Measurements from ENCODE around the gene TREML4. TPM values are rescaled to one million over a fixed set of nuclear protein-coding genes. Genes with fewer than 3 reads are reported as not detected.

TREML4 gene
- polyA plus RNA-seq, 1 donor from 2014 or later = not detected

DNA sequence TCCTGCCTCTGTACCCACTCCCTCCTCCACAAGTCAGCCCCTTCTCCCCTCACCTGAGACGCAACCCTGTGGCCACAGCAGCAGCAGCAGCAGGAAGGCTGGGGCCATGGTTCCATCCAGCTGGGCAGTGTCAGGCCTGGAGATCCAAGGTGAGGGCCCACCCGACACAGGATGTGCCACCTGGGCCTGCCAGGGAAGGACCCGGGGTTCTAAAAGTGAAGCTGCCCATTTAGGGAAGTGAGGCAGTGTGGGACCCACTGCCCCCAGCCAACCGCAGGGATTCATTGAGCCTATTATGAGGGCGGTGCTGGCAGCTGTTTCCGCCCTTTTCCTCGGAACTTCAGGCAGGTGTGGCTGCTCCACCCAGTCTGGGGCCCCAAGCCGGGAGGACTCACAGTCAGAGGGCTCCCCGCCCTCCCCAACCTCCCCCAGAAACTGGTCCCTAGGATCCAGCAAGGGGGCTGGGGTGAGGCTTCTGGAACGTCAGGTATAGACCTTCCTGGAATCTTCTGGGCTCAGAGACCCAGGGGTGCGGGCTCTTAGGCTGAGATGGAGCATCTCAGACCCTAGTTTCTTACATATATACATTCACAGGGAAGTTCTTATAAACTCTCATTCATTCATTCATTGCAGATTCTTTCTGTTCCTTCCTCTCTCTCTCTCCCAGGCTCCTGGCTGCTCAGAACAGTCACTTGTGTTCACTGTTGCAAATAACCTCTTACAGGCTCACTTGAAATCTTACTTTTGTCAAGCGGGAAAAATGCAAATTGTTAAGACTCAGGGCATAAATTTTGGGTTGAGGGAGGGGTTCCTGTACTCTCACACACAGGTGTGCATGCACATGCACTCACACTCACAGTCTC, 27.0 kb upstream of the TREML4 start, which contains the start of gene TREML2:
TSS of gene TREML2 (minus strand) at position 249 of the 863 bp plus-strand sequence. CDS start at position 108, 141 bp downstream.
- peak within 1 kb of the TSS; percentile 5 for H3K4me3 ChIP-seq (ENCODE audit: low read length)
- H3K36me3 ChIP-seq (ENCODE audit: insufficient read depth, low read length) = no peaks in the 10 kb centered on the region
- H3K27me3 ChIP-seq (ENCODE audit: insufficient read depth, low read depth, low read length) = no peaks in the 10 kb centered on the region
- TF ChIP-seq POLR2AphosphoS5 (IDR thresholded peaks at IDR 0.05) (no peak), EP300 (conservative IDR thresholded peaks at IDR 0.05; ENCODE audit: poor library complexity, severe bottlenecking) (no peak), RAD21 (conservative IDR thresholded peaks at IDR 0.05) (no peak), EZH2 (IDR thresholded peaks at IDR 0.05; ENCODE audit: borderline replicate concordance, insufficient read depth, low read length, poor library complexity, severe bottlenecking) (no peak), MXI1 (conservative IDR thresholded peaks at IDR 0.05; ENCODE audit: poor library complexity, severe bottlenecking) (no peak), TAF1 (IDR thresholded peaks at IDR 0.05; ENCODE audit: low read depth) (no peak), SMC3 (conservative IDR thresholded peaks at IDR 0.05; ENCODE audit: poor library complexity) (no peak)
- TF ChIP-seq, protein P1, sequence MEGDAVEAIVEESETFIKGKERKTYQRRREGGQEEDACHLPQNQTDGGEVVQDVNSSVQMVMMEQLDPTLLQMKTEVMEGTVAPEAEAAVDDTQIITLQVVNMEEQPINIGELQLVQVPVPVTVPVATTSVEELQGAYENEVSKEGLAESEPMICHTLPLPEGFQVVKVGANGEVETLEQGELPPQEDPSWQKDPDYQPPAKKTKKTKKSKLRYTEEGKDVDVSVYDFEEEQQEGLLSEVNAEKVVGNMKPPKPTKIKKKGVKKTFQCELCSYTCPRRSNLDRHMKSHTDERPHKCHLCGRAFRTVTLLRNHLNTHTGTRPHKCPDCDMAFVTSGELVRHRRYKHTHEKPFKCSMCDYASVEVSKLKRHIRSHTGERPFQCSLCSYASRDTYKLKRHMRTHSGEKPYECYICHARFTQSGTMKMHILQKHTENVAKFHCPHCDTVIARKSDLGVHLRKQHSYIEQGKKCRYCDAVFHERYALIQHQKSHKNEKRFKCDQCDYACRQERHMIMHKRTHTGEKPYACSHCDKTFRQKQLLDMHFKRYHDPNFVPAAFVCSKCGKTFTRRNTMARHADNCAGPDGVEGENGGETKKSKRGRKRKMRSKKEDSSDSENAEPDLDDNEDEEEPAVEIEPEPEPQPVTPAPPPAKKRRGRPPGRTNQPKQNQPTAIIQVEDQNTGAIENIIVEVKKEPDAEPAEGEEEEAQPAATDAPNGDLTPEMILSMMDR (IDR thresholded peaks at IDR 0.05; ENCODE audit: poor library complexity, severe bottlenecking) = no peak
- TF ChIP-seq, protein P2, sequence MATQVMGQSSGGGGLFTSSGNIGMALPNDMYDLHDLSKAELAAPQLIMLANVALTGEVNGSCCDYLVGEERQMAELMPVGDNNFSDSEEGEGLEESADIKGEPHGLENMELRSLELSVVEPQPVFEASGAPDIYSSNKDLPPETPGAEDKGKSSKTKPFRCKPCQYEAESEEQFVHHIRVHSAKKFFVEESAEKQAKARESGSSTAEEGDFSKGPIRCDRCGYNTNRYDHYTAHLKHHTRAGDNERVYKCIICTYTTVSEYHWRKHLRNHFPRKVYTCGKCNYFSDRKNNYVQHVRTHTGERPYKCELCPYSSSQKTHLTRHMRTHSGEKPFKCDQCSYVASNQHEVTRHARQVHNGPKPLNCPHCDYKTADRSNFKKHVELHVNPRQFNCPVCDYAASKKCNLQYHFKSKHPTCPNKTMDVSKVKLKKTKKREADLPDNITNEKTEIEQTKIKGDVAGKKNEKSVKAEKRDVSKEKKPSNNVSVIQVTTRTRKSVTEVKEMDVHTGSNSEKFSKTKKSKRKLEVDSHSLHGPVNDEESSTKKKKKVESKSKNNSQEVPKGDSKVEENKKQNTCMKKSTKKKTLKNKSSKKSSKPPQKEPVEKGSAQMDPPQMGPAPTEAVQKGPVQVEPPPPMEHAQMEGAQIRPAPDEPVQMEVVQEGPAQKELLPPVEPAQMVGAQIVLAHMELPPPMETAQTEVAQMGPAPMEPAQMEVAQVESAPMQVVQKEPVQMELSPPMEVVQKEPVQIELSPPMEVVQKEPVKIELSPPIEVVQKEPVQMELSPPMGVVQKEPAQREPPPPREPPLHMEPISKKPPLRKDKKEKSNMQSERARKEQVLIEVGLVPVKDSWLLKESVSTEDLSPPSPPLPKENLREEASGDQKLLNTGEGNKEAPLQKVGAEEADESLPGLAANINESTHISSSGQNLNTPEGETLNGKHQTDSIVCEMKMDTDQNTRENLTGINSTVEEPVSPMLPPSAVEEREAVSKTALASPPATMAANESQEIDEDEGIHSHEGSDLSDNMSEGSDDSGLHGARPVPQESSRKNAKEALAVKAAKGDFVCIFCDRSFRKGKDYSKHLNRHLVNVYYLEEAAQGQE (IDR thresholded peaks at IDR 0.05; ENCODE audit: borderline replicate concordance) = no peak
- H3K9me2 ChIP-seq (ENCODE audit: insufficient read depth, low read length) = no peaks in the 10 kb centered on the region
- no peaks in the 10 kb centered on the region for H4K20me1 ChIP-seq (ENCODE audit: insufficient read depth)
- H3K9ac ChIP-seq (ENCODE audit: low read length) = no peak within 1 kb of the TSS
- H3K79me2 ChIP-seq (replicated peaks; ENCODE audit: insufficient read depth, low read length) = no peaks in the 10 kb centered on the region
- H3F3A ChIP-seq (ENCODE audit: insufficient read depth, low read length, poor library complexity, severe bottlenecking) = no peaks in the 10 kb centered on the region
- no peaks in the 10 kb centered on the region for H3K9me3 ChIP-seq (ENCODE audit: low read length)
- H3K4me2 ChIP-seq (ENCODE audit: low read length) = no peak within 1 kb of the TSS
- H2AFZ ChIP-seq (ENCODE audit: low read depth, low read length) = no peak within 1 kb of the TSS
- peak within 1 kb of the TSS; percentile 21 for H3K27ac ChIP-seq (ENCODE audit: low read length)

DNA sequence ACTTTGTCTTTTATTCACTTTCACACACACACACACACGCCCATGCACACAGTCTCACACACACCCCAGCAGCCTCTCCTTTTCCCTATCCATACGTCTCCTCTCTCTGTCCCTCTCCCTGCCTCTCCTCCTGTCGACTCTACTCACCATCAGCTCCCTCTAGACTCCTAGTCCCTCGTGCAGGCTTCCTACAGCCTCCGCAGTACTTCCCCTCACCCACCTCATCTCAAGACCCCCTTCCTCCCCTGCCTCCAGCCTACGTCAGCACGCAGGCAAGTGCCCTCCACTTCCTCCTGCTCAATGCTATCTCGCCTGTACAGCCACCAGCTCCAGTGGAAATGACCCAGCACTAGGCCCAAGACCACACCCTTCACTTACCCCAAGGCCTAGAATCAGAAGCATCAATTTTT, 26.4 kb upstream of the TREML4 start:
- H3K4me3 ChIP-seq (ENCODE audit: low read length) = no peak overlapping the region
- H3K9me2 ChIP-seq (ENCODE audit: insufficient read depth, low read length) = no peaks in the 10 kb centered on the region
- no peaks in the 10 kb centered on the region for H3F3A ChIP-seq (ENCODE audit: insufficient read depth, low read length, poor library complexity, severe bottlenecking)
- H3K27ac ChIP-seq (ENCODE audit: low read length) = no peak overlapping the region
- no peak overlapping the region for H2AFZ ChIP-seq (ENCODE audit: low read depth, low read length)
- H3K79me2 ChIP-seq (replicated peaks; ENCODE audit: insufficient read depth, low read length) = no peaks in the 10 kb centered on the region
- TF ChIP-seq SMC3 (conservative IDR thresholded peaks at IDR 0.05; ENCODE audit: poor library complexity) (no peak), EP300 (conservative IDR thresholded peaks at IDR 0.05; ENCODE audit: poor library complexity, severe bottlenecking) (no peak), MXI1 (conservative IDR thresholded peaks at IDR 0.05; ENCODE audit: poor library complexity, severe bottlenecking) (no peak), POLR2AphosphoS5 (IDR thresholded peaks at IDR 0.05) (no peak), RAD21 (conservative IDR thresholded peaks at IDR 0.05) (no peak), TAF1 (IDR thresholded peaks at IDR 0.05; ENCODE audit: low read depth) (no peak), EZH2 (IDR thresholded peaks at IDR 0.05; ENCODE audit: borderline replicate concordance, insufficient read depth, low read length, poor library complexity, severe bottlenecking) (no peak)
- TF ChIP-seq, protein P2 (IDR thresholded peaks at IDR 0.05; ENCODE audit: borderline replicate concordance) = no peak
- TF ChIP-seq, protein P1 (IDR thresholded peaks at IDR 0.05; ENCODE audit: poor library complexity, severe bottlenecking) = no peak
- H3K9ac ChIP-seq (ENCODE audit: low read length) = no peak overlapping the region
- no peak overlapping the region for H3K4me2 ChIP-seq (ENCODE audit: low read length)
- no peaks in the 10 kb centered on the region for H3K9me3 ChIP-seq (ENCODE audit: low read length)
- H4K20me1 ChIP-seq (ENCODE audit: insufficient read depth) = no peaks in the 10 kb centered on the region
- no peaks in the 10 kb centered on the region for H3K27me3 ChIP-seq (ENCODE audit: insufficient read depth, low read depth, low read length)
- H3K36me3 ChIP-seq (ENCODE audit: insufficient read depth, low read length) = no peaks in the 10 kb centered on the region
